Panc1 (cell line): ENCODE measurements around the gene RPRD1A. TPM values are rescaled to one million over a fixed set of nuclear protein-coding genes. Genes with fewer than 3 reads are reported as not detected.

Experiments used
- ATAC-seq: fragments of 200-7000 bp; cut with Tn5 transposase; 2 replicates; pipeline ENCODE4 v1.9.1; 2020; ENCODE audit warnings: mild to moderate bottlenecking, moderate library complexity
- BruUV-seq: library from RNA; stranded (reverse); fragments of 400-500 nt; replicated peaks from 2 replicates; lab custom pipeline; 2021; lab: Mats Ljungman, UMichigan
- CTCF ChIA-PET: fragments of 300-600 bp; sonication (Branson Sonifier 250); formaldehyde crosslinking; loops from one replicate; lab custom pipeline; 2022; ENCODE audit warnings: antibody characterized with exemption; lab: Charles Lee
- POLR2A ChIA-PET: fragments of 300-600 bp; sonication (Branson Sonifier 250); formaldehyde crosslinking; loops from one replicate; lab custom pipeline; 2022; ENCODE audit warnings: antibody characterized with exemption; lab: Charles Lee
- DNase-seq: peaks from one replicate; pipeline ENCODE4 v3.0.0-alpha.2; 2010; ENCODE audit warnings: low read depth, low spot score
- H3K27ac ChIP-seq: 2 replicates; pipeline ENCODE4 v1.5.1; 2011; ENCODE audit warnings: mild to moderate bottlenecking, low read length, inconsistent platforms
- H3K27me3 ChIP-seq: fragments of 200-500 bp; sonication (Bioruptor generic); 2 replicates; pipeline ENCODE4 v1.6.0; 2014; ENCODE audit warnings: low read length, inconsistent platforms; ENCODE audit not compliant: control insufficient read depth, insufficient read depth
- H3K36me3 ChIP-seq: fragments of 200-500 bp; sonication (Bioruptor generic); 2 replicates; pipeline ENCODE4 v1.5.1; 2014; ENCODE audit warnings: inconsistent platforms, mild to moderate bottlenecking, low read length, moderate library complexity; ENCODE audit not compliant: control insufficient read depth, insufficient read depth
- H3K4me1 ChIP-seq: 2 replicates; pipeline ENCODE4 v1.5.1; 2011; ENCODE audit warnings: inconsistent platforms, mild to moderate bottlenecking, low read length, moderate library complexity; ENCODE audit not compliant: control insufficient read depth, insufficient read depth
- H3K4me3 ChIP-seq, 2 experiments: 2 replicates each; pipeline ENCODE4 v1.5.1; 2011 to 2012; ENCODE audit warnings: low read depth in 2 of 2, low read length in 2 of 2, mild to moderate bottlenecking in 2 of 2, inconsistent platforms in 1 of 2, moderate library complexity in 1 of 2
- H3K9me3 ChIP-seq: fragments of 200-500 bp; sonication (Bioruptor generic); 2 replicates; pipeline ENCODE4 v1.5.1; 2014; ENCODE audit warnings: low read depth, mild to moderate bottlenecking, inconsistent platforms, low read length, moderate library complexity; ENCODE audit not compliant: control insufficient read depth, insufficient read depth
- POLR2AphosphoS5 ChIP-seq: IDR thresholded peaks from 2 replicates; pipeline ENCODE4 v1.6.1; 2012; ENCODE audit warnings: mild to moderate bottlenecking, low read depth, low read length, moderate library complexity
- SIN3A ChIP-seq: IDR thresholded peaks from 2 replicates; pipeline ENCODE4 v1.6.1; 2012; ENCODE audit warnings: low read depth, mild to moderate bottlenecking, low read length, moderate library complexity, borderline replicate concordance; ENCODE audit not compliant: insufficient read depth
- TCF7L2 ChIP-seq: IDR thresholded peaks from 2 replicates; pipeline ENCODE4 v1.6.1; 2011; ENCODE audit warnings: mild to moderate bottlenecking, low read depth, low read length, inconsistent platforms
- in situ Hi-C: cut with HindIII; loops from 2 replicates; pipeline ENCODE4 v1.10.0; 2016; ENCODE audit warnings: low sequenced_read_pairs, low pct_unique_long_range_greater_than_20kb
- intact Hi-C: fragments of 100-400 bp; cut with micrococcal nuclease; formaldehyde crosslinking; loops from one replicate; pipeline ENCODE4 v1.10.0; 2022; ENCODE audit not compliant: unreplicated experiment
- total RNA-seq: library from RNA; stranded (reverse); gene quantifications from one replicate; pipeline ENCODE4 v1.2.1, GENCODE V29; 2021; ENCODE audit not compliant: unreplicated experiment
- TF ChIP-seq, protein P1 (sequence below), 2 experiments: IDR thresholded peaks; 2 replicates each; pipeline ENCODE4 v1.6.1; 2011 to 2012; ENCODE audit warnings: low read depth in 2 of 2, control low read depth in 1 of 2, low read length in 1 of 2, mild to moderate bottlenecking in 1 of 2, moderate library complexity in 1 of 2; ENCODE audit not compliant: insufficient read depth in 1 of 2
- TF ChIP-seq, protein P2 (sequence below): fragments of 450-650 bp; IDR thresholded peaks from 2 replicates; pipeline ENCODE4 v1.5.1; 2017; ENCODE audit warnings: mild to moderate bottlenecking

The RPRD1A gene
- total RNA-seq, 1 experiment from 2014 or later, result 44.0 TPM

DNA sequence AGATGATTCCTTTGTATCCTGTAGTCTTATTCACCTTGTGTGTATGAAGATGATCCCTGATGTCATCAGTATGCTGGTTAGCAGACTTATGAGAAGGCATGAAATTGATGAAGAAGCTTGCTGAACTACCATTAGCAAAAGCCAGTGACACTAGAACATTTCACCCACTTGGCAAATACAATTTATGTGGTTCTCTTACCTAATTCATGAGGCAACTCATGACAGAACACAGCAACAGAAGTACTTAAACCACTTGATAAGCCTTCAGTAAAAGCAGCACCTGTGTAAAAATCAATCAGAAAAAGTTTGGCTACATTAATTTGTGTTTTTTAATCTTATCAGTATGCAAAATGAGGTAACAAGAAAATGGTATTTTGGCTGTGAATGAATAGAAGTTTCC lies 44.9 kb upstream of the RPRD1A start:
- no TSS peak for BruUV-seq
- no peak for TF ChIP-seq SIN3A
- TF ChIP-seq, protein P1, sequence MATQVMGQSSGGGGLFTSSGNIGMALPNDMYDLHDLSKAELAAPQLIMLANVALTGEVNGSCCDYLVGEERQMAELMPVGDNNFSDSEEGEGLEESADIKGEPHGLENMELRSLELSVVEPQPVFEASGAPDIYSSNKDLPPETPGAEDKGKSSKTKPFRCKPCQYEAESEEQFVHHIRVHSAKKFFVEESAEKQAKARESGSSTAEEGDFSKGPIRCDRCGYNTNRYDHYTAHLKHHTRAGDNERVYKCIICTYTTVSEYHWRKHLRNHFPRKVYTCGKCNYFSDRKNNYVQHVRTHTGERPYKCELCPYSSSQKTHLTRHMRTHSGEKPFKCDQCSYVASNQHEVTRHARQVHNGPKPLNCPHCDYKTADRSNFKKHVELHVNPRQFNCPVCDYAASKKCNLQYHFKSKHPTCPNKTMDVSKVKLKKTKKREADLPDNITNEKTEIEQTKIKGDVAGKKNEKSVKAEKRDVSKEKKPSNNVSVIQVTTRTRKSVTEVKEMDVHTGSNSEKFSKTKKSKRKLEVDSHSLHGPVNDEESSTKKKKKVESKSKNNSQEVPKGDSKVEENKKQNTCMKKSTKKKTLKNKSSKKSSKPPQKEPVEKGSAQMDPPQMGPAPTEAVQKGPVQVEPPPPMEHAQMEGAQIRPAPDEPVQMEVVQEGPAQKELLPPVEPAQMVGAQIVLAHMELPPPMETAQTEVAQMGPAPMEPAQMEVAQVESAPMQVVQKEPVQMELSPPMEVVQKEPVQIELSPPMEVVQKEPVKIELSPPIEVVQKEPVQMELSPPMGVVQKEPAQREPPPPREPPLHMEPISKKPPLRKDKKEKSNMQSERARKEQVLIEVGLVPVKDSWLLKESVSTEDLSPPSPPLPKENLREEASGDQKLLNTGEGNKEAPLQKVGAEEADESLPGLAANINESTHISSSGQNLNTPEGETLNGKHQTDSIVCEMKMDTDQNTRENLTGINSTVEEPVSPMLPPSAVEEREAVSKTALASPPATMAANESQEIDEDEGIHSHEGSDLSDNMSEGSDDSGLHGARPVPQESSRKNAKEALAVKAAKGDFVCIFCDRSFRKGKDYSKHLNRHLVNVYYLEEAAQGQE (IDR thresholded peaks at IDR 0.05; ENCODE audit: insufficient read depth in 1 of 2, low read depth in 2 of 2, low read length in 1 of 2), result no peak
- TF ChIP-seq TCF7L2, result no peak
- Histone ChIP-seq H3K9me3 (no peaks in the 10 kb centered on the region), H3K27me3 (no peaks in the 10 kb centered on the region), H3K4me3 (no peak overlapping the region), H3K27ac (no peak overlapping the region), H3K4me1 (no peaks in the 10 kb centered on the region), H3K36me3 (peaks cover 11% of the 10 kb centered on the region)
- CTCF ChIA-PET, result no interaction called here
- in situ Hi-C loops (no loop called here), intact Hi-C loops (no loop called here)
- POLR2A ChIA-PET, result no interaction called here
- ATAC-seq (no peak), DNase-seq (no peak)

DNA sequence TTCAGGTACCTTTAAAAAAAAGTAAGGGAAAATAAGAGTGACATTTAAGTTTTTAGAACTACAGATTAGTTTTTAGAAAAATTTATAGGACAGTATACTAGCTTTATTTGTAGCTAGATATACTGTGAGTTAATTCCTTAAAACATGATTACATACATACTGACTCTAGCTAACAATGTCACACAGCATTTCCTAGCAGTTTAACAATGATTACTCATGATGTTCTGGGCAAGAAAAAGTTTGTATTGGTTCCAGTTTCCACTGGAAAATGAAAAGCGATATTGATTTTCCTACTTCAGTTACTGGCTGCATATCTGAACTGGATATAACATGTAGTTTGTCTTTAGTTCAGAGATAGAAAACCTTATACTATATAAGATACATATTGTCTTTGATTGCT lies 42.4 kb upstream of the RPRD1A start:
- in situ Hi-C loops, result no loop called here
- H3K27me3 ChIP-seq, result no peaks in the 10 kb centered on the region
- no TSS peak for BruUV-seq
- no peak for DNase-seq
- no peak for ATAC-seq
- no peak overlapping the region for H3K27ac ChIP-seq
- H3K4me3 ChIP-seq, result no peak overlapping the region
- no peaks in the 10 kb centered on the region for H3K4me1 ChIP-seq
- H3K9me3 ChIP-seq, result no peaks in the 10 kb centered on the region
- H3K36me3 ChIP-seq, result peaks cover 11% of the 10 kb centered on the region
- intact Hi-C loops, result no loop called here
- ChIA-PET CTCF (no interaction called here), POLR2A (no interaction called here)
- TF ChIP-seq, protein P1 (IDR thresholded peaks at IDR 0.05; ENCODE audit: insufficient read depth in 1 of 2, low read depth in 2 of 2, low read length in 1 of 2), result no peak
- TF ChIP-seq POLR2AphosphoS5 (no peak), SIN3A (no peak), TCF7L2 (no peak)
- TF ChIP-seq, protein P2, sequence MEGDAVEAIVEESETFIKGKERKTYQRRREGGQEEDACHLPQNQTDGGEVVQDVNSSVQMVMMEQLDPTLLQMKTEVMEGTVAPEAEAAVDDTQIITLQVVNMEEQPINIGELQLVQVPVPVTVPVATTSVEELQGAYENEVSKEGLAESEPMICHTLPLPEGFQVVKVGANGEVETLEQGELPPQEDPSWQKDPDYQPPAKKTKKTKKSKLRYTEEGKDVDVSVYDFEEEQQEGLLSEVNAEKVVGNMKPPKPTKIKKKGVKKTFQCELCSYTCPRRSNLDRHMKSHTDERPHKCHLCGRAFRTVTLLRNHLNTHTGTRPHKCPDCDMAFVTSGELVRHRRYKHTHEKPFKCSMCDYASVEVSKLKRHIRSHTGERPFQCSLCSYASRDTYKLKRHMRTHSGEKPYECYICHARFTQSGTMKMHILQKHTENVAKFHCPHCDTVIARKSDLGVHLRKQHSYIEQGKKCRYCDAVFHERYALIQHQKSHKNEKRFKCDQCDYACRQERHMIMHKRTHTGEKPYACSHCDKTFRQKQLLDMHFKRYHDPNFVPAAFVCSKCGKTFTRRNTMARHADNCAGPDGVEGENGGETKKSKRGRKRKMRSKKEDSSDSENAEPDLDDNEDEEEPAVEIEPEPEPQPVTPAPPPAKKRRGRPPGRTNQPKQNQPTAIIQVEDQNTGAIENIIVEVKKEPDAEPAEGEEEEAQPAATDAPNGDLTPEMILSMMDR, result no peak
